Activated CD4-positive, alpha-beta memory T cell treated with anti-CD3 and anti-CD28 coated beads, Interleukin-2, amount 10 ng/mL, durations not matched to agents 7 days and 5 days (primary cell): ENCODE measurements around the gene RNF114. TPM values are rescaled to one million over a fixed set of nuclear protein-coding genes. Genes with fewer than 3 reads are reported as not detected.
A peak's percentile ranks its signal among the peaks of the same experiment; 100 is the strongest.

Experiments used
- CTCF ChIA-PET: fragments of 350-600 bp; sonication (Branson Sonifier 250); formaldehyde crosslinking; loops from one replicate; lab custom pipeline; 2021; ENCODE audit warnings: antibody characterized with exemption, inconsistent platforms; lab: Charles Lee
- POLR2A ChIA-PET: fragments of 350-600 bp; sonication (Branson Sonifier 250); formaldehyde crosslinking; loops from one replicate; lab custom pipeline; 2021; ENCODE audit warnings: antibody characterized with exemption; lab: Charles Lee
- DNase-seq: peaks from one replicate; pipeline ENCODE4 v3.0.0-alpha.2; 2020
- H3K27ac Mint-ChIP-seq: one replicate; pipeline ENCODE4 v1.8.0; 2021; ENCODE audit warnings: mild to moderate bottlenecking, mixed read lengths
- H3K27me3 Mint-ChIP-seq: one replicate; pipeline ENCODE4 v1.8.0; 2021; ENCODE audit warnings: mixed read lengths
- H3K36me3 Mint-ChIP-seq: one replicate; pipeline ENCODE4 v1.8.0; 2021; ENCODE audit warnings: low read depth, mixed read lengths
- H3K4me1 Mint-ChIP-seq: one replicate; pipeline ENCODE4 v1.8.0; 2021; ENCODE audit warnings: mixed read lengths
- H3K4me3 Mint-ChIP-seq: one replicate; pipeline ENCODE4 v1.8.0; 2021; ENCODE audit warnings: mild to moderate bottlenecking, mixed read lengths
- H3K9me3 Mint-ChIP-seq: one replicate; pipeline ENCODE4 v1.8.0; 2021; ENCODE audit warnings: mixed read lengths
- total RNA-seq, 2 experiments: library from RNA; stranded (reverse); gene quantifications; one replicate each; pipeline ENCODE4 v1.2.3, GENCODE V29; 2021

The RNF114 gene
- total RNA-seq, 2 experiments from 2014 or later = 66.4 to 76.4 TPM

GRCh38 chr20:49980140-49981008, 44.2 kb downstream of the RNF114 start:
- Mint-ChIP-seq H3K4me3 (no peak overlapping the region), H3K4me1 (peaks cover 26% of the 10 kb centered on the region), H3K27ac (no peak overlapping the region), H3K27me3 (peaks cover 28% of the 10 kb centered on the region), H3K9me3 (no peaks in the 10 kb centered on the region), H3K36me3 (no peaks in the 10 kb centered on the region)
- POLR2A ChIA-PET = interaction anchor here (1.7 kb wide), 1 partner anchor 103 kb away, joined by 4 read pairs; no protein-coding TSS in a partner anchor
- CTCF ChIA-PET = interaction anchor here (1.5 to 11.5 kb wide), 9 partner anchors 9 to 199 kb away, joined by 3 to 300 read pairs (median 17); no protein-coding TSS in a partner anchor
- no peak for DNase-seq

DNA sequence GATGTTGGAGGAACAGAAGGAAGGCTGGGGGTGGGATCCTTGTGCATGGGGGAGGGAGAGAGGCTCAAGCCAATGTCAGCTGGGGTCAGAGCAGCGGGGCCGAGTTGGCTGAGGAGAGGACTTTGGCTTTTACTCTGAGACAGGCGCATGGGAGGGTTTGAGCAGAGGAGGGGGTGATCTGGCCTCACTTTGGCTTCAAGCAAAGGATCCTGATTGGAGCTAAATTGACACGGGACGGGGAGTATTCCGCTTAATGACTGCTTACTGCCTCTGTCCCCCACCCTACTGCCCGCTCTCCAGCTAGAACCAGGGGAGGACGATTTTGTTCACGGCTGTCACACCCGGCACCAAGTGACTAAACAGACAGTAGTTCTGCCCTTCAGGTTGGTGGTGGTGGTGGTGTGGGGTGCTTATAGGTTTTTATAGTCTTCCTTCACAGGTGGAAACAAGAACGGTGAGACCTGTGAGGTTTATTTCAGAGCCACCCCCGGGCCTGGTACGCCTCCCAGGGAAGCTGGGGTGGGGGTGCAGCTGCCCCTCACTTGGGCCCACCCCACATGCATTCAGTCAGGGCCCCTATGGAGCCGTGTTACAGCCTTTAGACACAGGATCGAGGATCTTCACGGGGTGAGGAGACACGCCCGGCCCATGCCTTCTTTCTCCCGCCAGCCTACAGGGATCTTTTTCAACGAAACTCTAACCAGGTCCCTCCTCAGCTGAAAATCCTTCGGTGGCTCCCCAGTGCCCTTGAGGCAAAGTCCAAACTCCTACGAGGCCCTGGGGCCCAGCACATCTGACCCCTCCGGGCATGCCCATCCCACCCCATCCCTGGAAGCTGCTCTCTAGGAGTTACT, 45.2 kb downstream of the RNF114 start:
- no peaks in the 10 kb centered on the region for H3K36me3 Mint-ChIP-seq
- H3K4me1 Mint-ChIP-seq = peaks cover 26% of the 10 kb centered on the region
- H3K27ac Mint-ChIP-seq = no peak overlapping the region
- POLR2A ChIA-PET = interaction anchor here (1.0 kb wide), 1 partner anchor 45 kb away, joined by 3 read pairs; the partner anchor contains the start of gene RNF114
- H3K4me3 Mint-ChIP-seq = peak overlapping the region; percentile 41
- no peaks in the 10 kb centered on the region for H3K9me3 Mint-ChIP-seq
- H3K27me3 Mint-ChIP-seq = peaks cover 28% of the 10 kb centered on the region
- CTCF ChIA-PET = interaction anchor here (1.0 to 11.5 kb wide), 9 partner anchors 10 to 201 kb away, joined by 3 to 300 read pairs (median 4); no protein-coding TSS in a partner anchor
- no peak for DNase-seq

GRCh38 chr20:49982072-49982345, 45.8 kb downstream of the RNF114 start:
- no peaks in the 10 kb centered on the region for H3K36me3 Mint-ChIP-seq
- DNase-seq = no peak
- H3K4me3 Mint-ChIP-seq = peak overlapping the region; percentile 41
- H3K4me1 Mint-ChIP-seq = peaks cover 26% of the 10 kb centered on the region
- CTCF ChIA-PET = interaction anchor here (1.0 to 11.5 kb wide), 8 partner anchors 9 to 200 kb away, joined by 3 to 300 read pairs (median 5); no protein-coding TSS in a partner anchor
- no peak overlapping the region for H3K27ac Mint-ChIP-seq
- no peaks in the 10 kb centered on the region for H3K9me3 Mint-ChIP-seq
- POLR2A ChIA-PET = interaction anchor here (1.0 kb wide), 1 partner anchor 46 kb away, joined by 3 read pairs; the partner anchor contains the start of gene RNF114
- H3K27me3 Mint-ChIP-seq = peaks cover 28% of the 10 kb centered on the region

DNA sequence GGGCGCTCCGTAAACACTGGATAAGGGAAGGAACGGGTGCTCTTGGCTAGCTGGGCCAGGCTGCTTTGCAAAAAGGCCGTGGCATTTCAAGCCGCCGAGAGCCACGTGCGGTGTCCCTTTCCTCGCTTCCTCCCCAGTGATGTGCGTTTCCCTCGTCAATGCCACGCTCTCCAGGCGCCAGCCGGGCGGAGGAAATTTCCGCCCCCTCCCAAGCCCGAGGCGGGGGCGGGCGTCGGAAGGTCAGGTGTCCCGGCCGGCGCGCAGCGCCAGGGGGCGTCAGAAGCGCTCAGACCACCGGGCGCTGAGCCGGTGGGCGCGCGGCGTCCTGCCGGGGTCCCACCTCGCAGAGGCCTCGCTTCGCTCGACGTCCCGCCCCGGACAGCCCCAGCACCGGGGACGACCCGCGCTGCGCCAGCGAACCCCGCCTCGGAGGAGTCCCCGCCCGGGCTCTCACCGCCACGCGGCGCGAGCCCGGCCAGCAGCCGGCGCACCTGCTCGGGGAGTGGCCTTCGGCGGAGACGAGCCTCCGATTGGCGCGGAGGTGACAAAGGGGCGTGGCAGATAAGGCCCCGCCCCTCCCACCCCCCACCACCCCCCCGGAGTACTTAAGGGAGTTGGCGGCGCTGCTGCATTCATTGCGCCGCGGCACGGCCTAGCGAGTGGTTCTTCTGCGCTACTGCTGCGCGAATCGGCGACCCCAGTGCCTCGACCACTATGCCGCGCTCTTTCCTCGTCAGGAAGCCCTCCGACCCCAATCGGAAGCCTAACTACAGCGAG, 46.3 kb downstream of the RNF114 start, which contains the start of gene SNAI1:
SNAI1 (plus strand) TSS at position 635 of the 777 bp plus-strand sequence; CDS start at position 715, 80 bp downstream.
- POLR2A ChIA-PET = interaction anchor here (1.0 kb wide), 1 partner anchor 89 kb away, joined by 3 read pairs; no protein-coding TSS in a partner anchor
- Mint-ChIP-seq H3K4me3 (peak within 1 kb of the TSS; percentile 41), H3K27ac (no peak within 1 kb of the TSS)

GRCh38 chr20:49983123-49983847, 47.1 kb downstream of the RNF114 start:
- POLR2A ChIA-PET = interaction anchor here (1.0 kb wide), 1 partner anchor 89 kb away, joined by 3 read pairs; no protein-coding TSS in a partner anchor
- H3K9me3 Mint-ChIP-seq = no peaks in the 10 kb centered on the region

More for the DNA sequence above, 46.3 kb downstream of the RNF114 start, which contains the start of gene SNAI1:
- Mint-ChIP-seq H3K27me3 (peaks cover 28% of the 10 kb centered on the region), H3K4me1 (peaks cover 26% of the 10 kb centered on the region), H3K9me3 (no peaks in the 10 kb centered on the region), H3K36me3 (no peaks in the 10 kb centered on the region)
- peak; percentile 81 for DNase-seq
- CTCF ChIA-PET = interaction anchor here (1.0 to 11.5 kb wide), 7 partner anchors 85 to 200 kb away, joined by 3 to 300 read pairs (median 6); no protein-coding TSS in a partner anchor

DNA sequence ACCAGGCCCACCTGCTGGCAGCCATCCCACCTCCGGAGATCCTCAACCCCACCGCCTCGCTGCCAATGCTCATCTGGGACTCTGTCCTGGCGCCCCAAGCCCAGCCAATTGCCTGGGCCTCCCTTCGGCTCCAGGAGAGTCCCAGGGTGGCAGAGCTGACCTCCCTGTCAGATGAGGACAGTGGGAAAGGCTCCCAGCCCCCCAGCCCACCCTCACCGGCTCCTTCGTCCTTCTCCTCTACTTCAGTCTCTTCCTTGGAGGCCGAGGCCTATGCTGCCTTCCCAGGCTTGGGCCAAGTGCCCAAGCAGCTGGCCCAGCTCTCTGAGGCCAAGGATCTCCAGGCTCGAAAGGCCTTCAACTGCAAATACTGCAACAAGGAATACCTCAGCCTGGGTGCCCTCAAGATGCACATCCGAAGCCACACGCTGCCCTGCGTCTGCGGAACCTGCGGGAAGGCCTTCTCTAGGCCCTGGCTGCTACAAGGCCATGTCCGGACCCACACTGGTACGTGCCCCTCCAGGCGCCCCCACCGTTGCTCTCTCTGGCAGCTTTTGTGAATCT, 47.7 kb downstream of the RNF114 start:
- peaks cover 28% of the 10 kb centered on the region for H3K27me3 Mint-ChIP-seq
- no peak overlapping the region for H3K27ac Mint-ChIP-seq
- no peak for DNase-seq
- no peaks in the 10 kb centered on the region for H3K9me3 Mint-ChIP-seq
- H3K4me1 Mint-ChIP-seq = peaks cover 26% of the 10 kb centered on the region
- no peak overlapping the region for H3K4me3 Mint-ChIP-seq
- ChIA-PET POLR2A (no interaction called here), CTCF (interaction anchor here (11.5 kb wide), 1 partner anchor 84 kb away, joined by 300 read pairs; no protein-coding TSS in a partner anchor)
- no peaks in the 10 kb centered on the region for H3K36me3 Mint-ChIP-seq

More at GRCh38 chr20:49983123-49983847, 47.1 kb downstream of the RNF114 start:
- peak overlapping the region; percentile 37 for H3K4me3 Mint-ChIP-seq
- no peaks in the 10 kb centered on the region for H3K36me3 Mint-ChIP-seq
- CTCF ChIA-PET = interaction anchor here (11.5 kb wide), 1 partner anchor 85 kb away, joined by 300 read pairs; no protein-coding TSS in a partner anchor
- no peak for DNase-seq
- H3K27ac Mint-ChIP-seq = no peak overlapping the region
- H3K27me3 Mint-ChIP-seq = peaks cover 28% of the 10 kb centered on the region
- H3K4me1 Mint-ChIP-seq = peaks cover 26% of the 10 kb centered on the region

GRCh38 chr20:49984426-49985153, 48.4 kb downstream of the RNF114 start:
- Mint-ChIP-seq H3K4me3 (no peak overlapping the region), H3K4me1 (peaks cover 25% of the 10 kb centered on the region), H3K36me3 (no peaks in the 10 kb centered on the region), H3K9me3 (no peaks in the 10 kb centered on the region), H3K27me3 (peaks cover 28% of the 10 kb centered on the region), H3K27ac (no peak overlapping the region)
- ChIA-PET POLR2A (no interaction called here), CTCF (interaction anchor here (11.5 kb wide), 1 partner anchor 83 kb away, joined by 300 read pairs; no protein-coding TSS in a partner anchor)
- DNase-seq = no peak

GRCh38 chr20:49985157-49985556, 49.0 kb downstream of the RNF114 start:
- POLR2A ChIA-PET = no interaction called here
- H3K27ac Mint-ChIP-seq = no peak overlapping the region
- CTCF ChIA-PET = interaction anchor here (3.3 kb wide), 1 partner anchor 86 kb away, joined by 16 read pairs; no protein-coding TSS in a partner anchor
- H3K9me3 Mint-ChIP-seq = no peaks in the 10 kb centered on the region
- peaks cover 22% of the 10 kb centered on the region for H3K27me3 Mint-ChIP-seq
- DNase-seq = no peak
- H3K4me1 Mint-ChIP-seq = peaks cover 24% of the 10 kb centered on the region
- no peak overlapping the region for H3K4me3 Mint-ChIP-seq
- no peaks in the 10 kb centered on the region for H3K36me3 Mint-ChIP-seq

- H3K36me3 Mint-ChIP-seq = no peaks in the 10 kb centered on the region
- POLR2A ChIA-PET = no interaction called here
- H3K4me3 Mint-ChIP-seq = no peak overlapping the region
- no peak overlapping the region for H3K27ac Mint-ChIP-seq
- no peak for DNase-seq
- peaks cover 20% of the 10 kb centered on the region for H3K4me1 Mint-ChIP-seq
- CTCF ChIA-PET = interaction anchor here (3.3 kb wide), 1 partner anchor 86 kb away, joined by 16 read pairs; no protein-coding TSS in a partner anchor
- H3K9me3 Mint-ChIP-seq = no peaks in the 10 kb centered on the region
- H3K27me3 Mint-ChIP-seq = peaks cover 20% of the 10 kb centered on the region
Measured at GRCh38 chr20:49985617-49986016, 49.4 kb downstream of the RNF114 start.

DNA sequence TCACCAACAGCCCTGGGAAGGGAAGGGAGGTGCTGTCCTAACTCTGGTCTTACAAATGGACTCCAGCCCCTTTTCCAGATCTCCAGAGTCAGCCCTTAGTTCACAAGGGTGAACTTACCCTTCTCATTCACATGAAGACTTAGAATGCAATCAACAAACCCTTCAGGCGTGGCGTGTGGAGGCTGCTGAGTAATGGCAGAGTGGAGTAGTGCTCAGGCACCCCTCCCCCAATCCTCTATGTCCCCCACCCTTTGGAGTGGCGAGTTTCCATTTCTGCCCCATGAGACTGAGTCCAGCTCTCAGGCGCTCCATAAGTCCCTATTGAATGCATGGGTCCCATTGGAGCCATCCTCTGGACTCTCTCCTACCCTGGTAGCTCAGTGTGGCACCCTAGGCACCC, 49.9 kb downstream of the RNF114 start:
- Mint-ChIP-seq H3K9me3 (no peaks in the 10 kb centered on the region), H3K27ac (no peak overlapping the region), H3K4me3 (no peak overlapping the region), H3K27me3 (peaks cover 16% of the 10 kb centered on the region), H3K4me1 (peaks cover 20% of the 10 kb centered on the region), H3K36me3 (no peaks in the 10 kb centered on the region)
- POLR2A ChIA-PET = no interaction called here
- DNase-seq = no peak
- CTCF ChIA-PET = interaction anchor here (3.3 kb wide), 1 partner anchor 85 kb away, joined by 16 read pairs; no protein-coding TSS in a partner anchor
